ENCODE data around the gene TMEM234. TPM values are rescaled to one million over a fixed set of nuclear protein-coding genes. Genes with fewer than 3 reads are reported as not detected.

The TMEM234 gene
- total RNA-seq, 2 experiments from 2014 or later: 15.3 to 16.4 TPM

GRCh38 chr1:32208469-32208868, 13.7 kb downstream of the TMEM234 start:
- DNase-seq: no peak
- Mint-ChIP-seq H3K36me3 (ENCODE audit: low read depth) (peaks cover 14% of the 10 kb centered on the region), H3K27me3 (no peaks in the 10 kb centered on the region), H3K27ac (no peak overlapping the region), H3K4me1 (peaks cover 26% of the 10 kb centered on the region), H3K4me3 (no peak overlapping the region), H3K9me3 (no peaks in the 10 kb centered on the region)
- POLR2A ChIA-PET: interaction anchor here (1.6 to 4.6 kb wide), 2 partner anchors 13 to 45 kb away, joined by 5 to 46 read pairs; no protein-coding TSS in a partner anchor
- CTCF ChIA-PET: interaction anchor here (0.6 to 1.1 kb wide), 2 partner anchors 29 to 40 kb away, joined by 3 to 4 read pairs; no protein-coding TSS in a partner anchor

- peaks cover 21% of the 10 kb centered on the region for H3K36me3 Mint-ChIP-seq (ENCODE audit: low read depth)
- no peaks in the 10 kb centered on the region for H3K9me3 Mint-ChIP-seq
- POLR2A ChIA-PET: interaction anchor here (0.7 to 4.6 kb wide), 18 partner anchors 10 to 189 kb away, joined by 3 to 46 read pairs (median 6); partner anchors contain the start of genes BSDC1, LCK, MARCKSL1 and TMEM39B
- H3K4me3 Mint-ChIP-seq: peak within 1 kb of the TSS; percentile 81
- peak; percentile 87 for DNase-seq
- H3K4me1 Mint-ChIP-seq: peaks cover 45% of the 10 kb centered on the region
- no peaks in the 10 kb centered on the region for H3K27me3 Mint-ChIP-seq
- CTCF ChIA-PET: interaction anchor here (0.5 to 3.8 kb wide), 6 partner anchors 10 to 166 kb away, joined by 3 to 39 read pairs (median 4); no protein-coding TSS in a partner anchor
- peak within 1 kb of the TSS; percentile 60 for H3K27ac Mint-ChIP-seq
Observed at GRCh38 chr1:32205401-32206370, 16.5 kb downstream of the TMEM234 start, which contains the start of gene IQCC. IQCC (plus strand) TSS chr1:32205671; CDS start chr1:32205682, 11 bp downstream.

- peaks cover 21% of the 10 kb centered on the region for H3K36me3 Mint-ChIP-seq (ENCODE audit: low read depth)
- H3K9me3 Mint-ChIP-seq: no peaks in the 10 kb centered on the region
- CTCF ChIA-PET: interaction anchor here (0.9 to 3.8 kb wide), 3 partner anchors 11 to 167 kb away, joined by 3 to 39 read pairs (median 5); no protein-coding TSS in a partner anchor
- no peak for DNase-seq
- H3K27me3 Mint-ChIP-seq: no peaks in the 10 kb centered on the region
- H3K4me1 Mint-ChIP-seq: peaks cover 52% of the 10 kb centered on the region
- POLR2A ChIA-PET: interaction anchor here (0.8 to 4.6 kb wide), 14 partner anchors 10 to 189 kb away, joined by 3 to 46 read pairs (median 6); partner anchors contain the start of genes BSDC1, LCK, TMEM39B and TXLNA
- H3K27ac Mint-ChIP-seq: no peak overlapping the region
- H3K4me3 Mint-ChIP-seq: peak overlapping the region; percentile 81
Observed at GRCh38 chr1:32204943-32205361, 17.2 kb downstream of the TMEM234 start.

GRCh38 chr1:32201011-32201855, 20.9 kb downstream of the TMEM234 start:
- Mint-ChIP-seq H3K27me3 (no peaks in the 10 kb centered on the region), H3K9me3 (no peaks in the 10 kb centered on the region), H3K27ac (peak overlapping the region; percentile 79), H3K4me3 (peak overlapping the region; percentile 72), H3K4me1 (peaks cover 72% of the 10 kb centered on the region), H3K36me3 (ENCODE audit: low read depth) (peaks cover 34% of the 10 kb centered on the region)
- ChIA-PET POLR2A (interaction anchor here (0.6 to 12.3 kb wide), 12 partner anchors 13 to 193 kb away, joined by 3 to 109 read pairs (median 5); partner anchors contain the start of genes BSDC1, HDAC1, LCK and TXLNA), CTCF (interaction anchor here (0.5 to 3.0 kb wide), 6 partner anchors 9 to 200 kb away, joined by 3 to 30 read pairs (median 6); no protein-coding TSS in a partner anchor)
- DNase-seq: peak; percentile 86

GRCh38 chr1:32200226-32201010, 21.7 kb downstream of the TMEM234 start, which contains the start of gene CCDC28B:
CCDC28B (plus strand) TSS chr1:32200595; CDS start chr1:32201936, 1,341 bp downstream.
- CTCF ChIA-PET: interaction anchor here (1.1 to 3.0 kb wide), 6 partner anchors 15 to 200 kb away, joined by 3 to 30 read pairs (median 6); partner anchors contain the start of gene FAM167B
- H3K4me3 Mint-ChIP-seq: peak within 1 kb of the TSS; percentile 72
- peaks cover 72% of the 10 kb centered on the region for H3K4me1 Mint-ChIP-seq
- no peaks in the 10 kb centered on the region for H3K9me3 Mint-ChIP-seq
- POLR2A ChIA-PET: interaction anchor here (0.6 to 12.3 kb wide), 13 partner anchors 9 to 194 kb away, joined by 3 to 109 read pairs (median 4); partner anchors contain the start of genes BSDC1, EIF3I, HDAC1 and TMEM234
- peaks cover 41% of the 10 kb centered on the region for H3K36me3 Mint-ChIP-seq (ENCODE audit: low read depth)
- H3K27me3 Mint-ChIP-seq: no peaks in the 10 kb centered on the region
- DNase-seq: peak; percentile 54
- H3K27ac Mint-ChIP-seq: peak within 1 kb of the TSS; percentile 79

- Mint-ChIP-seq H3K4me1 (peaks cover 78% of the 10 kb centered on the region), H3K36me3 (ENCODE audit: low read depth) (peaks cover 48% of the 10 kb centered on the region), H3K27me3 (no peaks in the 10 kb centered on the region), H3K9me3 (no peaks in the 10 kb centered on the region), H3K27ac (peak overlapping the region; percentile 75), H3K4me3 (no peak overlapping the region)
- DNase-seq: no peak
- ChIA-PET CTCF (interaction anchor here (1.1 to 3.0 kb wide), 4 partner anchors 16 to 61 kb away, joined by 3 to 30 read pairs (median 6); partner anchors contain the start of gene FAM167B), POLR2A (interaction anchor here (1.0 to 12.3 kb wide), 9 partner anchors 10 to 172 kb away, joined by 3 to 109 read pairs (median 3); partner anchors contain the start of genes EIF3I, TMEM234 and TXLNA)
Observed at GRCh38 chr1:32199717-32200072, 22.5 kb downstream of the TMEM234 start.

- POLR2A ChIA-PET: interaction anchor here (0.5 to 12.3 kb wide), 8 partner anchors 9 to 173 kb away, joined by 3 to 109 read pairs (median 3); partner anchors contain the start of genes EIF3I, TMEM234 and TXLNA
- DNase-seq: no peak
Observed at GRCh38 chr1:32199043-32199716, 23.0 kb downstream of the TMEM234 start.

GRCh38 chr1:32198237-32199042, 23.7 kb downstream of the TMEM234 start:
- H3K9me3 Mint-ChIP-seq: no peaks in the 10 kb centered on the region
- peaks cover 58% of the 10 kb centered on the region for H3K36me3 Mint-ChIP-seq (ENCODE audit: low read depth)
- H3K27me3 Mint-ChIP-seq: no peaks in the 10 kb centered on the region
- no peak for DNase-seq
- ChIA-PET POLR2A (interaction anchor here (0.5 to 12.3 kb wide), 10 partner anchors 9 to 174 kb away, joined by 3 to 109 read pairs (median 4); partner anchors contain the start of genes DCDC2B, IQCC, KPNA6 and TXLNA), CTCF (interaction anchor here (1.4 to 2.1 kb wide), 4 partner anchors 17 to 50 kb away, joined by 4 to 8 read pairs (median 5); partner anchors contain the start of gene FAM167B)
- peaks cover 81% of the 10 kb centered on the region for H3K4me1 Mint-ChIP-seq
- H3K4me3 Mint-ChIP-seq: no peak overlapping the region
- peak overlapping the region; percentile 41 for H3K27ac Mint-ChIP-seq

More at GRCh38 chr1:32199043-32199716, 23.0 kb downstream of the TMEM234 start:
- Mint-ChIP-seq H3K4me3 (no peak overlapping the region), H3K9me3 (no peaks in the 10 kb centered on the region), H3K27me3 (no peaks in the 10 kb centered on the region), H3K36me3 (ENCODE audit: low read depth) (peaks cover 53% of the 10 kb centered on the region), H3K27ac (no peak overlapping the region), H3K4me1 (peaks cover 81% of the 10 kb centered on the region)
- CTCF ChIA-PET: interaction anchor here (1.4 to 3.0 kb wide), 3 partner anchors 17 to 49 kb away, joined by 5 to 30 read pairs (median 8); partner anchors contain the start of gene FAM167B

GRCh38 chr1:32197837-32198236, 24.3 kb downstream of the TMEM234 start:
- Mint-ChIP-seq H3K36me3 (ENCODE audit: low read depth) (peaks cover 61% of the 10 kb centered on the region), H3K4me1 (peaks cover 82% of the 10 kb centered on the region), H3K4me3 (no peak overlapping the region), H3K27me3 (no peaks in the 10 kb centered on the region), H3K9me3 (no peaks in the 10 kb centered on the region), H3K27ac (no peak overlapping the region)
- POLR2A ChIA-PET: interaction anchor here (0.6 to 12.3 kb wide), 9 partner anchors 9 to 267 kb away, joined by 3 to 109 read pairs (median 4); partner anchors contain the start of genes DCDC2B, IQCC, KPNA6 and TXLNA
- CTCF ChIA-PET: interaction anchor here (1.4 to 1.6 kb wide), 2 partner anchors 17 to 51 kb away, joined by 4 to 5 read pairs; no protein-coding TSS in a partner anchor
- no peak for DNase-seq

- H3K27me3 Mint-ChIP-seq: no peaks in the 10 kb centered on the region
- H3K27ac Mint-ChIP-seq: no peak overlapping the region
- H3K36me3 Mint-ChIP-seq (ENCODE audit: low read depth): peaks cover 69% of the 10 kb centered on the region
- DNase-seq: no peak
- peaks cover 78% of the 10 kb centered on the region for H3K4me1 Mint-ChIP-seq
- POLR2A ChIA-PET: interaction anchor here (0.6 to 12.3 kb wide), 9 partner anchors 10 to 263 kb away, joined by 3 to 109 read pairs (median 4); partner anchors contain the start of genes DCDC2B, IQCC, KPNA6 and MARCKSL1
- CTCF ChIA-PET: interaction anchor here (1.4 to 1.6 kb wide), 2 partner anchors 18 to 52 kb away, joined by 4 to 5 read pairs; no protein-coding TSS in a partner anchor
- no peak overlapping the region for H3K4me3 Mint-ChIP-seq
- H3K9me3 Mint-ChIP-seq: no peaks in the 10 kb centered on the region
Observed at GRCh38 chr1:32197074-32197473, 25.1 kb downstream of the TMEM234 start.
